A549 (cell line): ENCODE results near the gene SHBG.

Source experiments
- CEBPB ChIP-seq, 2 experiments: fragments of >200 bp in 1 of 2; sonication (Bioruptor Twin) in 1 of 2; formaldehyde crosslinking in 1 of 2; IDR thresholded peaks; 2 replicates each; pipeline ENCODE4 v1.6.1; 2012 to 2016
- EHMT2 ChIP-seq: fragments of 200-600 bp; sonication (generic); IDR thresholded peaks from 2 replicates; pipeline ENCODE4 v1.6.1; 2016; ENCODE audit warnings: antibody characterized with exemption, low read depth, mild to moderate bottlenecking, moderate library complexity
- EP300 ChIP-seq, 2 experiments: fragments of >200 bp; sonication (Bioruptor Twin); formaldehyde crosslinking; IDR thresholded peaks; 2 replicates in 1 of 2; 3 replicates in 1 of 2; pipeline ENCODE4 v1.6.1; 2016 to 2017
- GATA3 ChIP-seq: IDR thresholded peaks from 2 replicates; pipeline ENCODE4 v1.6.1; 2012; ENCODE audit warnings: borderline replicate concordance
- JUNB ChIP-seq: fragments of >200 bp; sonication (Bioruptor Twin); formaldehyde crosslinking; IDR thresholded peaks from 2 replicates; pipeline ENCODE4 v1.6.1; 2016
- NFE2L2 ChIP-seq: fragments of 150-350 bp; conservative IDR thresholded peaks from 2 replicates; pipeline ENCODE4 v1.6.1; 2014; ENCODE audit warnings: low read length
- POLR2A ChIP-seq: IDR thresholded peaks from 2 replicates; pipeline ENCODE4 v1.6.1; 2012; ENCODE audit warnings: mild to moderate bottlenecking, low read length
- RAD21 ChIP-seq, 2 experiments: fragments of >200 bp in 1 of 2; sonication (Bioruptor Twin) in 1 of 2; formaldehyde crosslinking in 1 of 2; IDR thresholded peaks in 1 of 2; conservative IDR thresholded peaks in 1 of 2; 2 replicates in 1 of 2; 3 replicates in 1 of 2; pipeline ENCODE4 v1.6.1; 2012 to 2018; ENCODE audit warnings: inconsistent platforms in 1 of 2
- RFX5 ChIP-seq: fragments of 450-650 bp; IDR thresholded peaks from 2 replicates; pipeline ENCODE4 v1.7.1; 2014; ENCODE audit warnings: antibody characterized with exemption, mild to moderate bottlenecking, moderate library complexity
- ZFP36 ChIP-seq: fragments of 450-650 bp; IDR thresholded peaks from 2 replicates; pipeline ENCODE4 v1.6.1; 2014; ENCODE audit warnings: borderline replicate concordance; ENCODE audit not compliant: partially characterized antibody
- TF ChIP-seq, protein P1 (sequence below): fragments of >200 bp; sonication (Bioruptor Twin); formaldehyde crosslinking; IDR thresholded peaks from 3 replicates; pipeline ENCODE4 v1.5.1; 2016
- TF ChIP-seq, protein P2 (sequence below): IDR thresholded peaks from 2 replicates; pipeline ENCODE4 v1.6.1; 2012
- TF ChIP-seq, protein P3 (sequence below): fragments of 450-650 bp; IDR thresholded peaks from 2 replicates; pipeline ENCODE4 v1.6.1; 2014; ENCODE audit warnings: antibody characterized with exemption

DNA sequence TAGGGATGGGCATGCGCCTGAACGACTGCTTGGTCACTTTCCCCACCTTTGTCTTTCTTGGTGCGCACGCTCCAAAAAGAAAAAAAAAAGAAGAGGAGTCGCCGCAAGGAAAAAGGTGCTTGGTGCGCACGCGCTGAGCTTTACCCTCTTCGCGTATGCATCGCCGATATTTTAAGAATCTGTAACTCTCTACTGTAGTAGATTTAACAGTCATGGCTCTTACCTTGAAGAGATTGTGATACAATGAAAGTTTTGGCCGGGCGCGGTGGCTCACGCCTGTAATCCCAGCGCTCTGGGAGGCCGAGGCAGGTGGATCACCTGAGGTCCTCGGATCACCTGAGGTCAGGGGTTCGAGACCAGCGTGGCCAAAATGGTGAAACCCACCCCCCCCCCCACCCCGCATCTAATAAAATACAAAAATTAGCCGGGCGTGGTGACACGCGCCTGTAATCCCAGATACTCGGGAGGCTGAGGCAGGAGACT lies 14.6 kb upstream of the SHBG start:
- TF ChIP-seq, protein P1, sequence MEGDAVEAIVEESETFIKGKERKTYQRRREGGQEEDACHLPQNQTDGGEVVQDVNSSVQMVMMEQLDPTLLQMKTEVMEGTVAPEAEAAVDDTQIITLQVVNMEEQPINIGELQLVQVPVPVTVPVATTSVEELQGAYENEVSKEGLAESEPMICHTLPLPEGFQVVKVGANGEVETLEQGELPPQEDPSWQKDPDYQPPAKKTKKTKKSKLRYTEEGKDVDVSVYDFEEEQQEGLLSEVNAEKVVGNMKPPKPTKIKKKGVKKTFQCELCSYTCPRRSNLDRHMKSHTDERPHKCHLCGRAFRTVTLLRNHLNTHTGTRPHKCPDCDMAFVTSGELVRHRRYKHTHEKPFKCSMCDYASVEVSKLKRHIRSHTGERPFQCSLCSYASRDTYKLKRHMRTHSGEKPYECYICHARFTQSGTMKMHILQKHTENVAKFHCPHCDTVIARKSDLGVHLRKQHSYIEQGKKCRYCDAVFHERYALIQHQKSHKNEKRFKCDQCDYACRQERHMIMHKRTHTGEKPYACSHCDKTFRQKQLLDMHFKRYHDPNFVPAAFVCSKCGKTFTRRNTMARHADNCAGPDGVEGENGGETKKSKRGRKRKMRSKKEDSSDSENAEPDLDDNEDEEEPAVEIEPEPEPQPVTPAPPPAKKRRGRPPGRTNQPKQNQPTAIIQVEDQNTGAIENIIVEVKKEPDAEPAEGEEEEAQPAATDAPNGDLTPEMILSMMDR, result no peak
- TF ChIP-seq EP300 (IDR thresholded peaks at IDR 0.05), result no peak
- no peak for TF ChIP-seq ZFP36
- TF ChIP-seq GATA3, result no peak
- no peak for TF ChIP-seq RFX5
- no peak for TF ChIP-seq RAD21 (conservative IDR thresholded peaks at IDR 0.05 in 1 of 2, IDR thresholded peaks at IDR 0.05 in 1 of 2)
- TF ChIP-seq, protein P2, sequence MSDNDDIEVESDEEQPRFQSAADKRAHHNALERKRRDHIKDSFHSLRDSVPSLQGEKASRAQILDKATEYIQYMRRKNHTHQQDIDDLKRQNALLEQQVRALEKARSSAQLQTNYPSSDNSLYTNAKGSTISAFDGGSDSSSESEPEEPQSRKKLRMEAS, result no peak; the same call in 1 of the 2 replicates
- TF ChIP-seq, protein P3, sequence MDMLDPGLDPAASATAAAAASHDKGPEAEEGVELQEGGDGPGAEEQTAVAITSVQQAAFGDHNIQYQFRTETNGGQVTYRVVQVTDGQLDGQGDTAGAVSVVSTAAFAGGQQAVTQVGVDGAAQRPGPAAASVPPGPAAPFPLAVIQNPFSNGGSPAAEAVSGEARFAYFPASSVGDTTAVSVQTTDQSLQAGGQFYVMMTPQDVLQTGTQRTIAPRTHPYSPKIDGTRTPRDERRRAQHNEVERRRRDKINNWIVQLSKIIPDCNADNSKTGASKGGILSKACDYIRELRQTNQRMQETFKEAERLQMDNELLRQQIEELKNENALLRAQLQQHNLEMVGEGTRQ, result no peak
- TF ChIP-seq CEBPB (IDR thresholded peaks at IDR 0.05), result no peak
- TF ChIP-seq NFE2L2, result no peak
- TF ChIP-seq POLR2A, result peak; percentile 34; the same call in 1 of the 2 replicates
- no peak for TF ChIP-seq JUNB
- no peak for TF ChIP-seq EHMT2
